GDM1 (cell line): ENCODE results near the gene ARHGAP9.
A peak's percentile ranks its signal among the peaks of the same experiment; 100 is the strongest.
"Not testable (repeated sequence)": the region's sequence is repeated elsewhere in the genome, so short reads cannot be mapped to it uniquely, and the experiment has no call there.

Experiments
- DNase-seq: peaks from one replicate; lab custom pipeline; 2025; lab: John Stamatoyannopoulos, UW

ARHGAP9 gene

DNA sequence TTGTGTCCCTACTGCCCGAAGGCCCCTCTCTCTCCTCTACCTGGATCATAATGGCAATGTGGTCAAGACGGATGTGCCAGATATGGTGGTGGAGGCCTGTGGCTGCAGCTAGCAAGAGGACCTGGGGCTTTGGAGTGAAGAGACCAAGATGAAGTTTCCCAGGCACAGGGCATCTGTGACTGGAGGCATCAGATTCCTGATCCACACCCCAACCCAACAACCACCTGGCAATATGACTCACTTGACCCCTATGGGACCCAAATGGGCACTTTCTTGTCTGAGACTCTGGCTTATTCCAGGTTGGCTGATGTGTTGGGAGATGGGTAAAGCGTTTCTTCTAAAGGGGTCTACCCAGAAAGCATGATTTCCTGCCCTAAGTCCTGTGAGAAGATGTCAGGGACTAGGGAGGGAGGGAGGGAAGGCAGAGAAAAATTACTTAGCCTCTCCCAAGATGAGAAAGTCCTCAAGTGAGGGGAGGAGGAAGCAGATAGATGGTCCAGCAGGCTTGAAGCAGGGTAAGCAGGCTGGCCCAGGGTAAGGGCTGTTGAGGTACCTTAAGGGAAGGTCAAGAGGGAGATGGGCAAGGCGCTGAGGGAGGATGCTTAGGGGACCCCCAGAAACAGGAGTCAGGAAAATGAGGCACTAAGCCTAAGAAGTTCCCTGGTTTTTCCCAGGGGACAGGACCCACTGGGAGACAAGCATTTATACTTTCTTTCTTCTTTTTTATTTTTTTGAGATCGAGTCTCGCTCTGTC, 22.8 kb downstream of the ARHGAP9 start:
- no peak for DNase-seq

DNA sequence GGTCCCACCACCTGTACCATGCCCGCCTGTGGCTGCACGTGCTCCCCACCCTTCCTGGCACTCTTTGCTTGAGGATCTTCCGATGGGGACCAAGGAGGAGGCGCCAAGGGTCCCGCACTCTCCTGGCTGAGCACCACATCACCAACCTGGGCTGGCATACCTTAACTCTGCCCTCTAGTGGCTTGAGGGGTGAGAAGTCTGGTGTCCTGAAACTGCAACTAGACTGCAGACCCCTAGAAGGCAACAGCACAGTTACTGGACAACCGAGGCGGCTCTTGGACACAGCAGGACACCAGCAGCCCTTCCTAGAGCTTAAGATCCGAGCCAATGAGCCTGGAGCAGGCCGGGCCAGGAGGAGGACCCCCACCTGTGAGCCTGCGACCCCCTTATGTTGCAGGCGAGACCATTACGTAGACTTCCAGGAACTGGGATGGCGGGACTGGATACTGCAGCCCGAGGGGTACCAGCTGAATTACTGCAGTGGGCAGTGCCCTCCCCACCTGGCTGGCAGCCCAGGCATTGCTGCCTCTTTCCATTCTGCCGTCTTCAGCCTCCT, 23.4 kb downstream of the ARHGAP9 start:
- DNase-seq, result peak; percentile 40

DNA sequence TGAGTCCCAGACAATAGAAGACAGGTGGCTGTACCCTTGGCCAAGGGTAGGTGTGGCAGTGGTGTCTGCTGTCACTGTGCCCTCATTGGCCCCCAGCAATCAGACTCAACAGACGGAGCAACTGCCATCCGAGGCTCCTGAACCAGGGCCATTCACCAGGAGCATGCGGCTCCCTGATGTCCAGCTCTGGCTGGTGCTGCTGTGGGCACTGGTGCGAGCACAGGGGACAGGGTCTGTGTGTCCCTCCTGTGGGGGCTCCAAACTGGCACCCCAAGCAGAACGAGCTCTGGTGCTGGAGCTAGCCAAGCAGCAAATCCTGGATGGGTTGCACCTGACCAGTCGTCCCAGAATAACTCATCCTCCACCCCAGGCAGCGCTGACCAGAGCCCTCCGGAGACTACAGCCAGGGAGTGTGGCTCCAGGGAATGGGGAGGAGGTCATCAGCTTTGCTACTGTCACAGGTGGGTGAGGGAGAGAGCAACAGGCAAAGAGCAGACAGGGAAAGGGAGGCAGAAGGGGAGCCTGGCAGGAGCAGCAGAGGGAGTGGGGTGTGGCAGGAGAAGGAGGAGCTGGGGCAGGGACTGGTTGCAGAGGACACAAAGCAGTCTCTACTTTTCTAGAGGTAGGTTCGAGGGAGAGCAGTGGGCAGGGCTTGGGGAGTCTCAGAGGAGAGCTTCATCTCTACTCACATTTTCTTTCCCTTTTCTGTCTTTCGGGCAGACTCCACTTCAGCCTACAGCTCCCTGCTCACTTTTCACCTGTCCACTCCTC, 24.1 kb downstream of the ARHGAP9 start:
- no peak for DNase-seq

DNA sequence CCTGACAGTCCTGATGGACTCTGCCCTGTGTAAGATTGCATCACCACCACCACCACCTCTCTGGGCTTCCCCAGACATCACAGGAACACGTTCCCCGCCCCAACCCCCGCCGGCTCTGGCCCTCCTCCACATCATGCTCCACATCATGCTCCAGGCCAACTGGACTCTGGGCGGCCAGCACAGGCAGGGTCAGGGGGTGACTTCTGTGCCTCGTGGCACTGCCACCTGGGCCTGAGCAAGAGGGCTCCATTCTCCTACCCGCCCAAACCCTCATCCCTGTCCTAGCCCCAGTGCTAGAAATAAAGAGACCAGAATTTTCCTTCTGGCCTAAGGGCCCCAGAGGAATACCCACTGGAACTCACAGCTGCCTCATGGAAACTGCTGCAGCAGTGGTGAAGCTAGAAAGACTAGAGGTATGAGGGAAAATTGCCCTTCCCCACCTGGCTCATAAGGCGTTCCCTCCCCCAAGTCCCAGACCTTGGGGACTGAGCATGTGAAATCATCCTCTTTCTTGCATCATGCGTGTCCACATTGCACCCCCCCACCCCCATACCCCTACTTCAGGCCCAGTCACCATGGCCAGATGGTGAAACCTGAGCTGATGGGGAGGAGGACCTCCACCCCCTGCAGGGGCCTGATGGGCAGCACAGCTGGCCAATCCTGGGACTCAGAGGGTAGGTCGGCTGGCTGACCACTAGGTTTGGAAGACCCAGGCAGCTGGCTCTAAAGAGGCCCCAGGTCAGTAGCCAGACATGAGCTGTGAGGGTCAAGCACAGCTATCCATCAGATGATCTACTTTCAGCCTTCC, 24.9 kb downstream of the ARHGAP9 start, which contains the start of gene INHBE:
TSS of gene INHBE (plus strand) at position 742 of the 808 bp plus-strand sequence. CDS start 230 bp downstream, outside the sequence.
- no peak for DNase-seq

DNA sequence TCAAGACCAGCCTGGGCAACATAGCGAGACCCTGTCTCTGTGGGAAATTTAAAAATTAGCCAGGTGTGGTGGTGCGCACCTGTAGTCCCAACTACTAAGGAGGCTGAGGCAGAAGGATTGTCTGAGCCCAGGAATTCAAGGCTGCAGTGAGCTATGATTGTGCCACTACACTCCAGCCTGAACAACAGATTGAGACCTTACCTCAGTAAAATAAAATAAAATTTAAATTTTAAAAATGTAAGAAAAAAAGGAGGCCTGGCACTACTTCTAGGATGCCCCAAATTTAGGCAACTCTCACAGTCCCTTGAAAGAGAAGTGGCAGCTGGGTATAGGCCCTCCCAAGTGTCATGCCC, 25.5 kb downstream of the ARHGAP9 start:
- DNase-seq, result no peak

DNA sequence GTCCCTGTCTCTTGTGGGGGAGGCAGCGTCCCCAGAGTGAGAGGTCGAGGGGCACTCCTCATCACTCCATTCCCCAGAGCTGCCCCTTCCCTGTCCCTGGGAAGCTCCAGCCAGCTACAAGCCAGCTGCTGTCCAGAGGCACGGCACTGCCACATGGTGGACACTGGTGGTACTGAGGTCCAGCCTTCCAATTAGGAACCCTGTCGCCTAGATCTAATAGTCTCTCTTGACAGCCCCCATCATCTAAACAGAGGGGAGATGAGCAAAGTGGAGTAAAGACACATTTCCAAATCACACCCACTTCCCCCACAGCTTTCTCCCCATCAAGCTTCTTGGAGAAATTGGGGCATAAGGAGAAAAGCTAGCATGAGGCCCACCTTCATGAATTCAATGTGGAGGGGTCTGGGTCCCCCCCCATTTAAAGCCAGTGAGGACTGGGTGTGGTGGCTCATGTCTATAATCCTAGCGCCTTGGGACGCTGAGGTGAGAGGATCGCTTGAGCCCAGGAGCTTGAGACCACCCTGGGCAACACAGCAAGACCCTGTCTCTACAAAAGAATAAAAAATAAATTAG, 26.6 kb downstream of the ARHGAP9 start:
- DNase-seq, result peak; percentile 51

DNA sequence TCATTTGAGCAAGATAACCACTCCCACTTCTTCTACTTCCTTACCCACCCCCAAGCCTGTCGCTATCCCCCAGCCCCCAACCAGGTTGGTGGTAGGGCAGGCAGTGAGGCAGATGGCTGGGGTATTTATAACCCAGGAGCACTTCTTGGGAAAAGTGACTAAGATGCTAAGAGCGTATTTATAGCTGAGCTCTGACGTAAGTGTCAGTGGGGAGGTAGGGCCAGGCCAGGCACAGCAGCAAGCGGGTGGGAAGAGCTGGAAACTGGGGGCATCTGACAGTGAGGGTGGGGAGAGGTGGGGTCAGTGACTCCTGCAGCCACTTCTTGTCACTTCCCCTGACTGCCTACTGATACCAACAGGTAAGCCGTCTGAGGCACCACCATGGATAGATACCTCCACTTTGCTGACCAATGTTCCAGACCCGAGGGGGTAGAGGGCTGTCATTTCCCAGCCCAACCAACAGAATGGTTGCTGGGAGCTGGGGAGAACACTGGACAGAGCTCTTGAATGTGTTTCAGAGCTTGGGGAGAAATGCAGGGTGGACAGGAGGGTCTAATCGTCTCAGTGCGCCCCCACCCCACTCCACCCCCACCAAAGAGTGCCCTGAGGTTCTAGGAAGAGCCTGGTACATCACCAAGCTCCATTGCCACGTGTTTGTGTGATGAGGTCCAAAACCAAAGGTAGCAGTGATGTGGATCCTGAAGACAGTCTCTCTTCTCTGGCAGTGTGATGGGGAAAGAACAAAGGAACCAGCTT, 27.3 kb downstream of the ARHGAP9 start:
- peak; percentile 31 for DNase-seq

DNA sequence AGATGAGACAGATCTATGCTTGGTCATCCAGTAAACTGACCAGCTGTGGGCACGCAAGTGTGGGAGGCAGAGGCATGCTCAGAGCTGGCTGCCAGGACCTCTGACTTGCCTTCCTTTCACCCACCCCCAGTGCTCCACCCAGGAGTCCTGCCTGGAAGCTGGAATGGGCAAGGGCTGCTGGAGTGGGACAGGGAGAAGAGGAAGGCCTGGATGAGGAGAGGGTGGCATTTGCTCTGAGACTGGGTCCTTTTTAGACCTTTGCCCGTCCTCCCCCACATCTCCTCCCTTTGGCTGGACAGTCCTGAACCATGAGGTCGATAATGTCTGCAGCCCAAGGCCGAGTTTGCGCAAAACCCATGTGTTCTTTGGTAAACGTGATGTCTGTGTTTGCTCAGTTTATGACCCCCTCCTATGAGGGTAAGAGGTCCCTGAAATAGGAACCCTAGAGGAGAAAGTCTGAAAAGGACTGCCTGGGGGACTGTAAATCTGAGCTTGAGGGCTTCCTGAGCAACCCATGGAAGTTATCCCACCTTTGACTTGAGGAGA, 28.4 kb downstream of the ARHGAP9 start:
- no peak for DNase-seq

DNA sequence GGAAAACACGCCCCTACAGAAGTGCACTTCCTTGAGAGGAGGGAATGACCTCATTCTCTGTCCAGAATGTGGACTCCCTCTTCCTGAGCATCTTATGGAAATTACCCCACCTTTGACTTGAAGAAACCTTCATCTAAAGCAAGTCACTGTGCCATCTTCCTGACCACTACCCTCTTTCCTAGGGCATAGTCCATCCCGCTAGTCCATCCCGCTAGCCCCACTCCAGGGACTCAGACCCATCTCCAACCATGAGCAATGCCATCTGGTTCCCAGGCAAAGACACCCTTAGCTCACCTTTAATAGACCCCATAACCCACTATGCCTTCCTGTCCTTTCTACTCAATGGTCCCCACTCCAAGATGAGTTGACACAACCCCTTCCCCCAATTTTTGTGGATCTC, 29.6 kb downstream of the ARHGAP9 start:
- no peak for DNase-seq

DNA sequence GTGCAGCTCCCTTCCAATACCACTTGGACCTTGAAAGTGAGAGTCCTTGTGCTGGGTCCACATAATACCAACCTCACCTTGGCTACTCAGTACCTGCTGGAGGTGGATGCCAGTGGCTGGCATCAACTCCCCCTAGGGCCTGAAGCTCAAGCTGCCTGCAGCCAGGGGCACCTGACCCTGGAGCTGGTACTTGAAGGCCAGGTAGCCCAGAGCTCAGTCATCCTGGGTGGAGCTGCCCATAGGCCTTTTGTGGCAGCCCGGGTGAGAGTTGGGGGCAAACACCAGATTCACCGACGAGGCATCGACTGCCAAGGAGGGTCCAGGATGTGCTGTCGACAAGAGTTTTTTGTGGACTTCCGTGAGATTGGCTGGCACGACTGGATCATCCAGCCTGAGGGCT, 30.3 kb downstream of the ARHGAP9 start:
- no peak for DNase-seq

DNA sequence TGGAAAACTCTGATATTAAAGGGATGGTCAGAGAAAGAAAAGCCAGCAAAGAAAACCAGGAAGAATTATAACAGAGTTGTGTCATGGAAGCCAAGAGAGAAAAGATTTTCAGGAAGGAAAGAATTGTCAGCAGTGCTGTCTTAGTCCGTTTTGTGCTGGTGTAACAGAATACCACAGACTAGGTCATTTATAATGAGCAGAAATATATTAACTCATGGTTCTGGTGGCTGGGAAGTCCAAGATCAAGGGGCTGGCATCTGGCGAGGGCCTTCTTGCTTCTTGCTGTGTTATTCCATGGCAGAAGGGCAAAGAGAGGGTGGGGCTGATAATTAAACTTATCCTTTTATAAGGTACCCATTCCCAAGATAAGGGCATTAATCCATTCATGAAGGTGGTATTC, 31.0 kb downstream of the ARHGAP9 start:
- DNase-seq, result no peak

DNA sequence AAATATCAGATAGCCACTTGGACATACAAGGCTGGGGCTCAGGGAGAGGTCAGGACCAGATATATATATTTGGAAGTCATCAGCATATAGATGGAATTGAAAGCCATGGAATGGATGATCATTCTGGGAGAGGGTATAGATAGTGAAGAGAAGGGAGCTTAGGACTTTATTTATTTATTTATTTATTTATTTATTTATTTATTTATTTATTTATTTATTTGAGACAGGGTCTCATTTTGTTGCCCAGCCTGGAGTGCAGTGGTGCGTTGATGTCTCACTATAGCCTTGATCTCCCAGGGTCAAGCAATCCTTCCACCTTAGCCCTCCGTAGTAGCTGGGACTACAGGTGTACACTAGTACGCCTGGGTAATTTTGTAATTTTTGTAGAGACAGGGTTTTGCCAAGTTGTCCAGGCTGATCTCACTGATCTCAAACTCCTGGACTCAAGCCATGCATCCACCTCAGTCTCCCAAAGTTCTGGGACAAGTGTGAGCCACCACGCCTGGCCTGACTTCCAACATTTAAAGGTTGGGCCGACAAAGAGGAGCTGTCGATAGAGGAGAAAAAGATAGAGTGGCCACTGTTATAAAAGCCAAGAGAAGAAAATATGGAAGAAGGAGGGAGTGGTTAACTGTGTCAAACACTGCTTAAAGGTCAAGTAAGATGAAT, 33.2 kb downstream of the ARHGAP9 start:
- DNase-seq, result no peak

DNA sequence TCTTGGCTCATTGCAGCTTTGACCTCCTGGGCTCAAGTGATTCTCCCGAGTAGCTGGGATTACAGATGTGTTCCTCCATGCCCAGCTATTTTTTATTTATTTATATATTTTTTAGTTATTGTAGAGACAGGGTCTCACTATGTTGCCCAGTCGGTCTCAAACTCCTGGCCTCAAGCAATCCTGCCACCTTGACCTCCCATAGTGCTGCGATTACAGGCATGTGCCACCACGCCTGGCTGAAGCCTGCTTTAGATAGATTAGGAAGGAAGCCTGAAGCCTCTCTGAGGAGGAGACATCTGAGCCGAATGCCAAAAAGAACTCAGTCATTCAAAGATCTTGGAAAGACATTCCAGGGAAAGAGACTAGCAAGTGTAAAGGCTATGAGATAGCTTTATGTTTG, 34.9 kb downstream of the ARHGAP9 start:
- DNase-seq, result no peak

DNA sequence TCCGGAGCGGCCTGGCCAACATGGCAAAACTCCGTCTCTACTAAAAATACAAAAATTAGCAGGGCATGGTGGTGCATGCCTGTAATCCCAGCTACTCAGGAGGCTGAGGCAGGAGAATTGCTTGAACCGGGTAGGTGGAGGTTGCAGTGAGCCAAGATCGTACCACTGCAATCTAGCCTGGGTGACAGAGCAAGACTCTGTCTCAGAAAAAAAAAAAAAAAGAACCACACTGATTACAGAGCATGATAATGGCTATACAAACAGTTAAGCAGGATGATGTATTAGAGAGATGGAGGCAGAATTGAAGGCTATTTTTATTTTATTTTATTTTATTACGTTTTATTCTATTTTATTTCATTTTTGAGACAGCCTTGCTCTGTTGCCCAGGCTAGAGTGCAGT, 35.3 kb downstream of the ARHGAP9 start:
- DNase-seq, result not testable (repeated sequence)

DNA sequence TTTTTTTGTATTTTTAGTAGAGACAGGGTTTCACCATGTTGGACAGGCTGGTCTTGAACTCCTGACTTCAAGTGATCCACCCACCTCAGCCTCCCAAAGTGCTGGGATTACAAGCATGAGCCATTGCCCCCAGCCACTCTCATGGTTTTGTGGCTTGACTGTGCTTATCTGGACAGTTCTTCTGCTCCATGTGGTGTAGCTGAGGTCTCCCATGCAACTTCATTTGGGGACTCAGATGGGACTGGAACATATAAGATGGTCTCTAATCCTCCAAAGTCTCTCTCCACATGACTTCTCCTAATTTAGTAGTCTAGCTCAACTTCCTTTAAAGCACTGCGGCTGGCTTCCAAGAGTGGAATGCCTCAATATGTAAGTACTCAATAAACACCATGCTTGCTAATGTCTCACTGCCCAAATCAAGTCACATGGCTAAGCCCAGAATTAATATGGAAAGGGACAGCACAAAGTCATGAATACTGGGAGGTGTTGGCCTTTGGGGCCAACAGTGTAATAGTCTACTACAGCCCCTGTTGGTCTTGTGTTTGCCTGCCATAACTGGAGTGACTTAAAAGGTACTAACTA, 37.7 kb downstream of the ARHGAP9 start:
- DNase-seq, result no peak

DNA sequence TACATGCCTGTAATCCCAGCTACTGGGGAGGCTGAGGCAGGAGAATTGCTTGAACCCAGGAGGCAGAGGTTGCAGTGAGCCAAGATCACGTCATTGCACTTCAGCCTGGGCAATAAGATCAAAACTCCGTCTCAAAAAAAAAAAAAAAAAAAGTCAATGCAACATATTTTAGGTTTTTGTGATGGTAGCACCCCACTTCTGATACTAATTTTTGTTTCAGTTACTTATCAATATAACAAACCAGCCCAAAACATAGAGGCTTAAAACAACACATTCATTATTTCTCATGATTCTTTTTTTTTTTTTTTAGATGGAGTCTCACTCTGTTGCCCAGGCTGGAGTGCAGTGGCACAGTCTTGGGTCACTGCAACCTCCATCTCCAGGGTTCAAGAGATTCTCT, 38.3 kb downstream of the ARHGAP9 start:
- not testable (repeated sequence) for DNase-seq

DNA sequence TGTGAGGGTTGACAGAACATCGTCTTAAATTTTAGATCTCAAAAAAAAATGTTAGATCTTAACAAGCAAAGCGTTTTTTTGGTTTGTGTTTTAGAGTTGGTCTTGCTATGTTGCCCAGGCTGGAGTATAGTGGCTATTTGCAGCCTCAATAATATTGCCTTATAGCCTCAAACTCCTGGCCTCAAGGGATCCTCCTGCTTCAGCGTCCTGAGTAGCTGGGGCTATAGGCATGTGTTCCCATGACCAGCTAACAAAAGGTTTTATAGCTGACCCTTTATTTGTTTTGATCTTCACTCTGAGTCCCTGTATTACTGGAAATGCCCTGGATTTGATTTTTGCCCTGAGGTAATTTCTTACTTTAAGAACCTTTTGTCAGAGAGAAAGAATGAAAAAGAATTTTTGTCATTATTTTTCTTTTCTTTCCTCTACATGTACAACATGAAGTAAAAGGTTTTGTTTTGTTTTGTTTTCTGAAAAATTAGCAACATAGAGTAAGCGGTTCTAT, 39.9 kb downstream of the ARHGAP9 start:
- no peak for DNase-seq

DNA sequence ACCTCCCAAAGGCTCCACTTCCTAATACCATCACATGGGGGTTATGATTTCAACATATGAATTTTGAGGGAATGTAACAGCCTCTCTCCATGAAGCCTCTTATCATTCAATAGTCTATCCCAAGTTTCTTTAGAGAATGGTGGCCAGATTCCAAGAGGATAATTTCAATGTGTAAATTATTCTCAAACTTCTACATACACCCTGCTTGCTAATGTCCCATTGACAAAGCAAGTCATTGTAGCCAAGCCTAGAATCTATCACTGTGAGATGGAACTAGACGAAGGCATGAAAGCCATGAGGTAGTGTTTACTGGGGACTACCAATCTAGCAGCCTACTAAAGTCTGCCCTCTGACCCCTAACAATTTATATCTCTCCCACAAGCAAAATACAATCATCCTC, 41.3 kb downstream of the ARHGAP9 start:
- no peak for DNase-seq

DNA sequence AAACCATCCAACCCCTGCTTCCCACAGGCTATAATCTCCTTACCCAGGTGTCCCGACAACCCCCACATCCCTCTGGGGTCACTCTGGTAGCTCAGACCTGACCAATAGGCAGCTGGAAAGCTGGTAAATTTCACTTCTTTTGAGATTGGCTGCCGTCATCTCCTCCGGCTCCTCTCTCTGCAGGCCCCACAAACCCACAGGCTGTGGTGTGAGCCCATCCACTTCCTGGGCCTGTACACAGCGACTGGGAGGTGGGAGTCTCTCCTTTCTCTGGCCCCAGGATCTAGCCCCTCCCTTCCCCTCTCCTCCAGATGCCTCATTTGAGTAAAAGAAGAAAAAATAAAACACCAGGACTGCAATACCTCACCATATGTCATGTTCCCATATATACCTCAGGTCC, 44.4 kb downstream of the ARHGAP9 start:
- peak; percentile 14 for DNase-seq
